Hematopoietic multipotent progenitor cell treated with erythropoietin and hydrocortisone succinate and interleukin-3 and kit ligand, for 4 days (in vitro differentiated cells): ENCODE measurements around the gene DNER.

ENCODE experiments used
- DNase-seq: peaks from one replicate; pipeline ENCODE4 v3.0.0-alpha.2; 2015

The DNER gene

GRCh38 chr2:229665158-229665557 lies 49.2 kb downstream of the DNER start:
- no peak for DNase-seq

GRCh38 chr2:229661478-229661877 lies 52.9 kb downstream of the DNER start:
- no peak for DNase-seq

- DNase-seq: no peak
These were observed 53.4 kb downstream of the DNER start for GRCh38 chr2:229660951-229661350.

GRCh38 chr2:229660391-229660790 lies 54.0 kb downstream of the DNER start:
- no peak for DNase-seq

- DNase-seq: no peak
These were observed 56.4 kb downstream of the DNER start for GRCh38 chr2:229658004-229658403.

- no peak for DNase-seq
These were observed 59.9 kb downstream of the DNER start for GRCh38 chr2:229654437-229654836.

- DNase-seq: no peak
These were observed 60.8 kb downstream of the DNER start for GRCh38 chr2:229653531-229653930.

GRCh38 chr2:229652796-229653195 lies 61.6 kb downstream of the DNER start:
- no peak for DNase-seq

GRCh38 chr2:229650901-229651300 lies 63.5 kb downstream of the DNER start:
- no peak for DNase-seq

GRCh38 chr2:229650059-229650458 lies 64.3 kb downstream of the DNER start:
- no peak for DNase-seq

GRCh38 chr2:229646186-229646723 lies 68.1 kb downstream of the DNER start:
- DNase-seq: no peak

- no peak for DNase-seq
These were observed 72.0 kb downstream of the DNER start for GRCh38 chr2:229642371-229642770.

- DNase-seq: no peak
These were observed 72.7 kb downstream of the DNER start for GRCh38 chr2:229641676-229642075.

- DNase-seq: no peak
These were observed 73.7 kb downstream of the DNER start for GRCh38 chr2:229640636-229641035.

GRCh38 chr2:229636571-229636970 lies 77.8 kb downstream of the DNER start:
- DNase-seq: no peak

GRCh38 chr2:229635371-229635680 lies 79.0 kb downstream of the DNER start:
- no peak for DNase-seq

GRCh38 chr2:229634601-229635370 lies 79.6 kb downstream of the DNER start:
- DNase-seq: no peak

GRCh38 chr2:229633556-229633955 lies 80.8 kb downstream of the DNER start:
- DNase-seq: no peak

GRCh38 chr2:229629039-229629438 lies 85.3 kb downstream of the DNER start:
- DNase-seq: no peak

- no peak for DNase-seq
These were observed 86.6 kb downstream of the DNER start for GRCh38 chr2:229627728-229628127.

GRCh38 chr2:229622495-229623355 lies 91.6 kb downstream of the DNER start:
- DNase-seq: no peak

- DNase-seq: no peak
These were observed 93.6 kb downstream of the DNER start for GRCh38 chr2:229620759-229621158.

GRCh38 chr2:229620289-229620688 lies 94.1 kb downstream of the DNER start:
- DNase-seq: no peak

- no peak for DNase-seq
These were observed 97.9 kb downstream of the DNER start for GRCh38 chr2:229616433-229616832.
